ENCODE data around the gene UBXN11.

The UBXN11 gene

GRCh38 chr1:26268290-26269197 is 37.9 kb downstream of the UBXN11 start:
- no peak for DNase-seq (ENCODE audit: low read depth, low spot score)

GRCh38 chr1:26265405-26265804 is 41.0 kb downstream of the UBXN11 start:
- no peak for DNase-seq (ENCODE audit: low read depth, low spot score)

- DNase-seq (ENCODE audit: low read depth, low spot score): no peak
Measured at GRCh38 chr1:26263212-26263611, 43.2 kb downstream of the UBXN11 start.

- DNase-seq (ENCODE audit: low read depth, low spot score): no peak
Measured at GRCh38 chr1:26259578-26259977, 46.9 kb downstream of the UBXN11 start.

GRCh38 chr1:26259005-26259404 is 47.4 kb downstream of the UBXN11 start:
- no peak for DNase-seq (ENCODE audit: low read depth, low spot score)

- no peak for DNase-seq (ENCODE audit: low read depth, low spot score)
Measured at GRCh38 chr1:26257222-26257621, 49.2 kb downstream of the UBXN11 start.

- DNase-seq (ENCODE audit: low read depth, low spot score): no peak
Measured at GRCh38 chr1:26254404-26254803, 52.0 kb downstream of the UBXN11 start.

- no peak for DNase-seq (ENCODE audit: low read depth, low spot score)
Measured at GRCh38 chr1:26252718-26253117, 53.7 kb downstream of the UBXN11 start.

GRCh38 chr1:26239936-26240335 is 66.5 kb downstream of the UBXN11 start:
- no peak for DNase-seq (ENCODE audit: low read depth, low spot score)

GRCh38 chr1:26237230-26237966 is 69.0 kb downstream of the UBXN11 start:
- no peak for DNase-seq (ENCODE audit: low read depth, low spot score)

- DNase-seq (ENCODE audit: low read depth, low spot score): no peak
Measured at GRCh38 chr1:26234644-26235370, 71.6 kb downstream of the UBXN11 start.

- DNase-seq (ENCODE audit: low read depth, low spot score): peak; percentile 96
Measured at GRCh38 chr1:26233903-26234643, 72.4 kb downstream of the UBXN11 start, which contains the start of gene CEP85. Gene CEP85 (plus strand): TSS chr1:26234200. CDS start chr1:26239784, 5,584 bp downstream.

Measured in activated naive CD8-positive, alpha-beta T cell treated with anti-CD3 and anti-CD28 coated beads, Interleukin-2, amount 50 U/mL, for 16 hours (primary cell).